Endothelial cell of umbilical vein (primary cell): ENCODE results near the gene ARHGEF37.

Source experiments
- EZH2 ChIP-seq: IDR thresholded peaks from 2 replicates; pipeline ENCODE4 v1.6.1; 2012; ENCODE audit warnings: borderline replicate concordance, low read depth, mild to moderate bottlenecking, moderate library complexity, low read length, inconsistent platforms; ENCODE audit not compliant: severe bottlenecking
- FOS ChIP-seq: IDR thresholded peaks from 2 replicates; pipeline ENCODE4 v1.6.1; 2011; ENCODE audit warnings: mild to moderate bottlenecking, low read length, moderate library complexity, borderline replicate concordance; ENCODE audit not compliant: insufficient read depth
- JUN ChIP-seq: IDR thresholded peaks from 2 replicates; pipeline ENCODE4 v1.6.1; 2011; ENCODE audit warnings: borderline replicate concordance, low read depth; ENCODE audit not compliant: insufficient read length, insufficient read depth
- MYC ChIP-seq: IDR thresholded peaks from one replicate; pipeline ENCODE4 v1.6.1; 2011; ENCODE audit warnings: mild to moderate bottlenecking, low read depth, low read length
- POLR2A ChIP-seq: IDR thresholded peaks from 2 replicates; pipeline ENCODE4 v1.6.1; 2012; ENCODE audit warnings: low read depth, mild to moderate bottlenecking, control low read depth, low read length
- POLR2AphosphoS5 ChIP-seq: IDR thresholded peaks from 2 replicates; pipeline ENCODE4 v1.6.1; 2012; ENCODE audit warnings: low read depth, mild to moderate bottlenecking, control low read depth, low read length, moderate library complexity; ENCODE audit not compliant: insufficient read depth
- TF ChIP-seq, protein P1 (sequence below), 2 donors: IDR thresholded peaks; 1 replicate in 1 of 2; 2 replicates in 1 of 2; pipeline ENCODE4 v1.5.1; 2011; ENCODE audit warnings: low read length in 2 of 2, mild to moderate bottlenecking in 2 of 2, moderate library complexity in 2 of 2, control low read depth in 1 of 2, inconsistent platforms in 1 of 2, low read depth in 1 of 2; ENCODE audit not compliant: insufficient read depth in 1 of 2; ENCODE audit errors: extremely low read depth in 1 of 2
- TF ChIP-seq, protein P2 (sequence below): IDR thresholded peaks from 2 replicates; pipeline ENCODE4 v1.6.1; 2011; ENCODE audit not compliant: insufficient read depth, insufficient read length

DNA sequence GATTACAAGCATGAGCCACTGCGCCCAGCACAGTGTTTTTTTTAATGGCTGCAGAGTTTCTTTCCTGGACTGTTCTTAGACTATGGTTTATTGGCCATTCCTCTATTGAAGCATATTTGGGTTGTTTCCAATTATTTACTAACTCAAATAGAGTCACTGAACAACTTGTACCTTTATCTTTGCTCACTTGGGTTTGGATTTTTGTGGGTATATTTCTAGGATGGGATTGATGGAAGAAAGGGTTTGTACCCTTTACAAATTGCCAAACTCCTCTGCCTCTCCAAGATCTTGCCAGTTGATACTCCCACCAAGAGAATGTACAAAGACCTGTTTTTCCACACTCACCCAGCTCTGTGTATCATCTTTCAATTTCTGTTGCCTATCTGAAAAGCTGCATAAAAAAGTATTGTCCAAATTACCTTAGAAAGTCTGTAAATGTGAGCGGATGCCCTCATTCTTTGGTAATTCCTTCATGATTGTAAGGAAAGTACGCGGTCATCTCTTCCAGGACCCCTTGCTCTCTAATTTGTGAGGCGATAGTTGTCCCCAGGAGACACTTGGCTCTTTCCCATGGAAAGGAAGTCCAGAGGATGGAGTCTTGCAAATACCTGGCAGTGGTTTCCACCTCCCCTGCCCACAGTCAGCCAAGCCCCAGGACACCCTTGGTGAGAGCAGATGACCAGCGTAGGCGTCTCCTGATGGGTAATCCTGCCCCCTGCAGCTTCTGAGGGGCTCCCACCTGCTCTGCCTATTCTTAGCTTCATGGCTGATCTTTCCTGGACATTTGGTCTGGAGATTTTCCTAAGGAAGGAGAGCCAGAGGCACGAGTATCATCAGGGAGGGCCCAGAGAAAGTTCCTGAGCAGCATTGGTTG is 33.0 kb downstream of the ARHGEF37 start:
- TF ChIP-seq, protein P1, sequence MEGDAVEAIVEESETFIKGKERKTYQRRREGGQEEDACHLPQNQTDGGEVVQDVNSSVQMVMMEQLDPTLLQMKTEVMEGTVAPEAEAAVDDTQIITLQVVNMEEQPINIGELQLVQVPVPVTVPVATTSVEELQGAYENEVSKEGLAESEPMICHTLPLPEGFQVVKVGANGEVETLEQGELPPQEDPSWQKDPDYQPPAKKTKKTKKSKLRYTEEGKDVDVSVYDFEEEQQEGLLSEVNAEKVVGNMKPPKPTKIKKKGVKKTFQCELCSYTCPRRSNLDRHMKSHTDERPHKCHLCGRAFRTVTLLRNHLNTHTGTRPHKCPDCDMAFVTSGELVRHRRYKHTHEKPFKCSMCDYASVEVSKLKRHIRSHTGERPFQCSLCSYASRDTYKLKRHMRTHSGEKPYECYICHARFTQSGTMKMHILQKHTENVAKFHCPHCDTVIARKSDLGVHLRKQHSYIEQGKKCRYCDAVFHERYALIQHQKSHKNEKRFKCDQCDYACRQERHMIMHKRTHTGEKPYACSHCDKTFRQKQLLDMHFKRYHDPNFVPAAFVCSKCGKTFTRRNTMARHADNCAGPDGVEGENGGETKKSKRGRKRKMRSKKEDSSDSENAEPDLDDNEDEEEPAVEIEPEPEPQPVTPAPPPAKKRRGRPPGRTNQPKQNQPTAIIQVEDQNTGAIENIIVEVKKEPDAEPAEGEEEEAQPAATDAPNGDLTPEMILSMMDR (IDR thresholded peaks at IDR 0.05; ENCODE audit: extremely low read depth in 1 of 2, insufficient read depth in 1 of 2, low read depth in 1 of 2, low read length in 2 of 2) = no peak
- TF ChIP-seq POLR2AphosphoS5 = no peak
- TF ChIP-seq POLR2A = no peak
- no peak for TF ChIP-seq EZH2
- no peak for TF ChIP-seq FOS
- no peak for TF ChIP-seq MYC
- TF ChIP-seq, protein P2, sequence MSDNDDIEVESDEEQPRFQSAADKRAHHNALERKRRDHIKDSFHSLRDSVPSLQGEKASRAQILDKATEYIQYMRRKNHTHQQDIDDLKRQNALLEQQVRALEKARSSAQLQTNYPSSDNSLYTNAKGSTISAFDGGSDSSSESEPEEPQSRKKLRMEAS = no peak
- no peak for TF ChIP-seq JUN
